Tibial artery (tissue), 4 donors: Measurements from ENCODE around the gene C6orf15.

Experiments
- DNase-seq, 2 donors: peaks; one replicate each; pipeline ENCODE4 v3.0.0-alpha.2; 2019
- H3K27ac ChIP-seq, 2 donors: fragments of 200-600 bp; sonication (generic) in 1 of 2; 1 replicate in 1 of 2; 2 replicates in 1 of 2; pipeline ENCODE4 v1.5.1; 2018 to 2019; ENCODE audit warnings: mild to moderate bottlenecking in 1 of 2
- H3K27me3 ChIP-seq, 2 donors: fragments of 200-600 bp; sonication (generic) in 1 of 2; one replicate each; pipeline versions ENCODE4 v1.5.1 to v1.6.0; 2016 to 2019
- H3K36me3 ChIP-seq, 3 donors: fragments of 200-600 bp; sonication (generic) in 2 of 3; one replicate each; pipeline ENCODE4 v1.5.1; 2016 to 2019; ENCODE audit warnings: mild to moderate bottlenecking in 2 of 3
- H3K4me1 ChIP-seq, 4 donors: fragments of 200-600 bp; sonication (generic) in 2 of 4; 1 replicate in 3 of 4; 2 replicates in 1 of 4; pipeline ENCODE4 v1.5.1; 2016 to 2019
- H3K4me3 ChIP-seq, 2 donors: fragments of 200-600 bp; sonication (generic) in 1 of 2; 1 replicate in 1 of 2; 2 replicates in 1 of 2; pipeline ENCODE4 v1.5.1; 2018 to 2019; ENCODE audit warnings: mild to moderate bottlenecking in 2 of 2
- H3K9me3 ChIP-seq, 3 donors: fragments of 200-600 bp; sonication (generic) in 1 of 3; one replicate each; pipeline ENCODE4 v1.5.1; 2016 to 2019
- intact Hi-C: fragments of 100-400 bp; cut with DNase I; formaldehyde crosslinking; loops from one replicate; pipeline ENCODE4 v1.15.0; 2023; ENCODE audit warnings: low total_unique reads
- TF ChIP-seq, protein P1 (sequence below), 2 experiments: fragments of 200-600 bp in 1 of 2; fragments of 450-650 bp in 1 of 2; IDR thresholded peaks; one replicate each; pipeline ENCODE4 v1.5.1; 2017 to 2019; ENCODE audit warnings: antibody characterized with exemption in 2 of 2, mild to moderate bottlenecking in 1 of 2, moderate library complexity in 1 of 2

The C6orf15 gene

GRCh38 chr6:31125586-31126363, 13.4 kb upstream of the C6orf15 start:
- TF ChIP-seq, protein P1, sequence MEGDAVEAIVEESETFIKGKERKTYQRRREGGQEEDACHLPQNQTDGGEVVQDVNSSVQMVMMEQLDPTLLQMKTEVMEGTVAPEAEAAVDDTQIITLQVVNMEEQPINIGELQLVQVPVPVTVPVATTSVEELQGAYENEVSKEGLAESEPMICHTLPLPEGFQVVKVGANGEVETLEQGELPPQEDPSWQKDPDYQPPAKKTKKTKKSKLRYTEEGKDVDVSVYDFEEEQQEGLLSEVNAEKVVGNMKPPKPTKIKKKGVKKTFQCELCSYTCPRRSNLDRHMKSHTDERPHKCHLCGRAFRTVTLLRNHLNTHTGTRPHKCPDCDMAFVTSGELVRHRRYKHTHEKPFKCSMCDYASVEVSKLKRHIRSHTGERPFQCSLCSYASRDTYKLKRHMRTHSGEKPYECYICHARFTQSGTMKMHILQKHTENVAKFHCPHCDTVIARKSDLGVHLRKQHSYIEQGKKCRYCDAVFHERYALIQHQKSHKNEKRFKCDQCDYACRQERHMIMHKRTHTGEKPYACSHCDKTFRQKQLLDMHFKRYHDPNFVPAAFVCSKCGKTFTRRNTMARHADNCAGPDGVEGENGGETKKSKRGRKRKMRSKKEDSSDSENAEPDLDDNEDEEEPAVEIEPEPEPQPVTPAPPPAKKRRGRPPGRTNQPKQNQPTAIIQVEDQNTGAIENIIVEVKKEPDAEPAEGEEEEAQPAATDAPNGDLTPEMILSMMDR (IDR thresholded peaks at IDR 0.05), result no peak
- DNase-seq, result no peak
- Histone ChIP-seq H3K4me1 (peaks cover 0 to 33% (median 22%) of the 10 kb centered on the region in 4 donors), H3K4me3 (no peak overlapping the region), H3K9me3 (no peaks in the 10 kb centered on the region), H3K27ac (no peak overlapping the region), H3K27me3 (no peaks in the 10 kb centered on the region), H3K36me3 (no peaks in the 10 kb centered on the region)
- intact Hi-C loops, result no loop called here

- DNase-seq, result no peak
- Histone ChIP-seq H3K27me3 (no peaks in the 10 kb centered on the region), H3K36me3 (no peaks in the 10 kb centered on the region), H3K4me1 (peaks cover 0 to 33% (median 22%) of the 10 kb centered on the region in 4 donors), H3K4me3 (no peak overlapping the region), H3K9me3 (no peaks in the 10 kb centered on the region), H3K27ac (no peak overlapping the region)
- intact Hi-C loops, result no loop called here
- TF ChIP-seq, protein P1 (IDR thresholded peaks at IDR 0.05), result no peak
Measured at GRCh38 chr6:31125162-31125561, 12.8 kb upstream of the C6orf15 start.

- Histone ChIP-seq H3K9me3 (no peaks in the 10 kb centered on the region), H3K4me3 (no peak overlapping the region), H3K36me3 (no peaks in the 10 kb centered on the region), H3K27me3 (no peaks in the 10 kb centered on the region), H3K4me1 (peaks cover 0 to 30% (median 21%) of the 10 kb centered on the region in 4 donors), H3K27ac (peak overlapping the region; percentile 55 to 63)
- peak; percentile 57 to 92 for DNase-seq
- TF ChIP-seq, protein P1 (IDR thresholded peaks at IDR 0.05), result no peak
- intact Hi-C loops, result no loop called here
Measured at GRCh38 chr6:31122791-31123706, 10.7 kb upstream of the C6orf15 start.

DNA sequence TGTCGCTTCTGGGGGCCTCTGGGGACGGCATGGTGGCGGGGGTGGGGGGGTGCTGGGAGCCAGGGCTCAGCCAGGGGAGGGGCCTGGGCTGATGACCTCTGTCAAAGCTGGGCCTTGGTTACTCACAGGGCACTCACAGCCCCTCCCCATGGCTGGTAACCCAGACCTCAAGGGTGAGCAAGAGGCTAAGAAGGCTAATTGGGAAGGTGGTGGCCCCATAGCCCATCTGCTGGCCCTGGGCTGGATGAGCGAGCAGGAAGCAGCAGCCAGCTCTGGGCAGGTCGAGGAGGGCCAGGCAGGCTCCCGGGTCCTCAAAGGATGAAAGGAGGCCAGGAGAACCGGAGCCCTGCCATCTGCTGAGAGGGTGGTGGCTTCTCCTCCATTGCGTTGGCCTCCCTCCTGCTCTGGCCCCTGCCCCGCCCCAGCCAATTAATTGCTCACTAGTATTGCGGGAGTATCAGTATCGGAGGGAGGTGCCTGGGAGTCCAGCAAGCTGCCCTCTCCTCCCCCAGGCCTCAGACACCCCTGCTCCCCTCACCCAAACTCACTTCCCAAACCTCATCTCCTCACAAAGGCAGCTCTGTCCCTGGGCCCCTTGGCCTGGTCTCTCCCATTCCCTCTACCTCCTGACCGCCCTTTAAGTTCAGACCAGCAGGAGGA, 8.9 kb upstream of the C6orf15 start:
- Histone ChIP-seq H3K4me3 (no peak overlapping the region), H3K27me3 (no peaks in the 10 kb centered on the region), H3K27ac (no peak overlapping the region), H3K9me3 (no peaks in the 10 kb centered on the region), H3K4me1 (peaks cover 0 to 48% (median 30%) of the 10 kb centered on the region in 4 donors), H3K36me3 (no peaks in the 10 kb centered on the region)
- intact Hi-C loops, result no loop called here
- TF ChIP-seq, protein P1 (IDR thresholded peaks at IDR 0.05), result no peak
- no peak for DNase-seq

- DNase-seq, result no peak
- H3K9me3 ChIP-seq, result no peaks in the 10 kb centered on the region
- H3K4me3 ChIP-seq, result no peak within 1 kb of the TSS
- H3K27me3 ChIP-seq, result no peaks in the 10 kb centered on the region
- TF ChIP-seq, protein P1 (IDR thresholded peaks at IDR 0.05), result no peak
- H3K27ac ChIP-seq, result no peak within 1 kb of the TSS
- intact Hi-C loops, result no loop called here
- H3K36me3 ChIP-seq, result no peaks in the 10 kb centered on the region
- H3K4me1 ChIP-seq, result peaks cover 0 to 51% (median 37%) of the 10 kb centered on the region in 4 donors
Measured at GRCh38 chr6:31120151-31120915, 8.0 kb upstream of the C6orf15 start, which contains the start of gene CDSN. Gene CDSN (minus strand): TSS chr6:31120446. CDS start chr6:31120419, 27 bp downstream.
